Measurements from ENCODE around the gene CARD9.

GRCh38 chr9:136358888-136359287 is 14.6 kb downstream of the CARD9 start:
- TF ChIP-seq CTCF (IDR thresholded peaks at IDR 0.05): no peak
- no peak for TF ChIP-seq POLR2A (IDR thresholded peaks at IDR 0.05)

Measured in esophagus squamous epithelium (tissue), 4 donors.